EH (cell line): ENCODE measurements around the gene VPS37D.
"Not testable (repeated sequence)": the region's sequence is repeated elsewhere in the genome, so short reads cannot be mapped to it uniquely, and the experiment has no call there.

Source experiments
- DNase-seq: peaks from one replicate; pipeline ENCODE4 v3.0.0-alpha.2; 2015; ENCODE audit warnings: low read depth

The VPS37D gene, protein sequence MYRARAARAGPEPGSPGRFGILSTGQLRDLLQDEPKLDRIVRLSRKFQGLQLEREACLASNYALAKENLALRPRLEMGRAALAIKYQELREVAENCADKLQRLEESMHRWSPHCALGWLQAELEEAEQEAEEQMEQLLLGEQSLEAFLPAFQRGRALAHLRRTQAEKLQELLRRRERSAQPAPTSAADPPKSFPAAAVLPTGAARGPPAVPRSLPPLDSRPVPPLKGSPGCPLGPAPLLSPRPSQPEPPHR

DNA sequence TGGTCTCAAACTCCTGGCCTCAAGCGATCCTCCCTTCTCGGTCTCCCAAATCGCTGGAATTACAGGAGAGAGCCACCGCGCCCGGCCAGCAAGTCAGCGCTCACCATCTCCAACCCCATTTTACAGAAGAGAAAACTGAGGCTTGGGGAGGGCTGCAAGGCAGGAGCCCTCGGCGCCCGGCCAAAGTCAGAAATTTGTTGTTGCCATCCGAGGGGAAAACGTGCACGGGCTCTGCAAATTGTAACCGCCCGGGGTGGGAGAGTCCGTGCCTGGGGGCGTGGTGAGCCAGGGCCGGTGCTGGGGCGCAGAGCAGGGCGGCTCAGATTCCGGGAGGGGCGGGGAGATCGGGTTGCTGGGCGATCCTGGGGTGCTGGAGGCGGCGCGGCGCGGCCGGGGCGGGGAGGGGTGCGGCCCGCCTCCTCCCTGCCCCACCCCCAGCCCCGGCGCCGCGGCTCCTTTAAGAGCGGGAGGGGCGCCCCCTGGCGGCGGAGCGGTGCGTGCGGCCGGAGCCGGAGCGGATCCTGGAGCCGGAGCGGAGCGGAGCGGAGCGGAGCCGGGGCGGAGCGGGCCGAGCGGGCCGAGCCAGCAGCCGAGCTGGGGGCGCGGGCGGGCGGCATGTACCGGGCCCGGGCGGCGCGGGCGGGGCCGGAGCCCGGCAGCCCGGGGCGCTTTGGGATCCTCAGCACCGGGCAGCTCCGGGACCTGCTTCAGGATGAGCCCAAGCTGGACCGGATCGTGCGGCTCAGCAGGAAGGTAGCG lies at the start of gene VPS37D:
TSS of gene VPS37D (plus strand) at position 488 of the 759 bp plus-strand sequence. CDS start at position 616, 128 bp downstream.
- DNase-seq: peak; percentile 88

DNA sequence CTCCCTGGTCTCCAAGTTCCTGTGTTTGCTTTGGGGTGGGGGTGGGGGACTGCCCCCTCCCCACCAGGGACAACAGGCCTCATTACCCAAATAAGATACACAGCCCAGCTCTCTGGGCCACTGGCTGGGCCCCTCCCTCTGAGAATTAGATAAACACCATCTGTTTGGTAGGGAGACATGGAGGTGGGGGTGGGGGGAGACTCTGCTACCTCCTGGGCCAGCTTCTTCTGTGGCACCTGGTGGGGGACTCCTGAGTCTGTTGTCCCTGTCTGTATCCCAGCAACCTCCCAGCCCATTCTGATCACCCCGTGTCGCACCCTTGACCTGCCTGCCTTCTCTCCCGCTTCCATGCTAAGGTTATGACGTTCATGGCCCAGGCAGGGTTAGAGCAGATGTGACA lies 49.1 kb upstream of the VPS37D start:
- no peak for DNase-seq

DNA sequence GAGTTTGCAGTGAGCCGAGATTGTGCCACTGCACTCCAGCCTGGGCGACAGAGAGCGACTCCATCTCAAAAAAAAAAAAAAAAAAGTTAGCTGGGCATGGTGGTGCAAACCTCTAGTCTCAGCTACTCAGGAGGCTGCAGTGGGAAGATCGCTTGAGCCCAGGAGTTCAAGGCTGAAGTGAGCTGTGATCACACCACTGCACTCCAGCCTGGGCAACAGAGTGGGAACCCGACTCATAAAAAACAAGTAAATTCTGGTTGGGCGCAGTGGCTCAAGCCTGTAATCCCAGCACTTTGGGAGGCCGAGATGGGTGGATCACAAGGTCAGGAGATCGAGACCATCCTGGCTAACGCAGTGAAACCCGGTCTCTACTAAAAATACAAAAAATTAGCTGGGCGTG lies 48.2 kb upstream of the VPS37D start:
- DNase-seq: not testable (repeated sequence)

DNA sequence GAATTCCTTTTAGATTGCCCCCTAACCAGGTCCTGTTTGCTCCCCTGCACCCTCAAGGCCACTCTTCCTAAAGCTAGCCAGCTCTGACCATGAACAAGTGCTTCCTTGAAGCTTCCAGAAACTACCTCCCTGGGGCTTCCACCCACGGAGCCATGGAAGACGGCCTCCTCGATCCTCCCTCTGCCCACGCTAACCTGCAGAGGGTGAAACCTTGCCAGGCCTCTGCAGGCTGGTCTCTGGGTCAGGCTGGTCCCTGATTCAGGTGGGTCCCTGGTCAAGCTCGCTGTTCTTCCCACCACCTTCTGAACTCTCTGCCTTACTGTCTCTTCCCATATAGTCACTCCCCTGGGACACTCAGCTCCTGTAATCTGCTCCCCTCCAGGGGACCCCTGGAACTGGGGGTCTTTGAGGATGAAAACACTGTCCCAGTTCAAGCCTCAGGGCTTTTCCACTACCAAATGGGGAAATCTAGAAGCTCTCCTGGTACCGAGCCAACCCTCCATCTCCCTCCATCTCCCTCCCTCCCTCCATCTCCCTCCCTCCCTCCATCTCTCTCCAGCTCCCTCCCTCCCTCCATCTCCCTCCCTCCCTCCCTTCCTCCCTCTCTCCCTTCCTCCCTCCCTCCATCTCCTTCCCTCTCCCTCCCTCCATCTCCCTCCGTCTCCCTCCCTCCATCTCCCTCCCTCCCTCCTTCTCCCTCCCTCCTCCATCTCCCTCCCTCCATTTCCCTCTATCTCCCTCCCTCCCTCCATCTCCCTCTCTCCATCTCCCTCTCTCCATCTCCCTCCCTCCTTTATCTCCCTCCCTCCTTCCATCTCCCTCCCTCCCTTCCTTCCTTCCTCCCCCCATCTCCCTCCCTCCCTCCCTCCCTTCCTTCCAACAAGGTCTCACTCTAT lies 46.2 kb upstream of the VPS37D start:
- no peak for DNase-seq

DNA sequence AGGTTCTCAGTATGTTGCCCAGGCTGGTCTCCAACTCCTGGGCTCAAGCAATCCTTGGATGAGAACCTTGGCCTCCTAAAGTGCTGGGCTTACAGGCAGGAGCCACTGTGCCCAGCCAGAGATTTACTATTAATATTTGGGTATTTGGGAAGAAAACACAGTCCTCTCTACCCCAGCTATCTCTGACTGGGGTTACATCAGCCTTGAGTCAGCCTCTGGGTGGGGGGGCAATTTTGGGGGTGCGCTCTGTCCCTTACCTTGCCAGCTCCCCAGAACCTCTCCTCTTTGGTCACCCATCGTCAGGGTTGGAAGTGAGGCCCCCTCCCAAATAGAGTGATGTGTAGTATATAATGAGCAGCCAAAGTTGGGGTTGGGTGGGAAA lies 45.1 kb upstream of the VPS37D start:
- DNase-seq: no peak

DNA sequence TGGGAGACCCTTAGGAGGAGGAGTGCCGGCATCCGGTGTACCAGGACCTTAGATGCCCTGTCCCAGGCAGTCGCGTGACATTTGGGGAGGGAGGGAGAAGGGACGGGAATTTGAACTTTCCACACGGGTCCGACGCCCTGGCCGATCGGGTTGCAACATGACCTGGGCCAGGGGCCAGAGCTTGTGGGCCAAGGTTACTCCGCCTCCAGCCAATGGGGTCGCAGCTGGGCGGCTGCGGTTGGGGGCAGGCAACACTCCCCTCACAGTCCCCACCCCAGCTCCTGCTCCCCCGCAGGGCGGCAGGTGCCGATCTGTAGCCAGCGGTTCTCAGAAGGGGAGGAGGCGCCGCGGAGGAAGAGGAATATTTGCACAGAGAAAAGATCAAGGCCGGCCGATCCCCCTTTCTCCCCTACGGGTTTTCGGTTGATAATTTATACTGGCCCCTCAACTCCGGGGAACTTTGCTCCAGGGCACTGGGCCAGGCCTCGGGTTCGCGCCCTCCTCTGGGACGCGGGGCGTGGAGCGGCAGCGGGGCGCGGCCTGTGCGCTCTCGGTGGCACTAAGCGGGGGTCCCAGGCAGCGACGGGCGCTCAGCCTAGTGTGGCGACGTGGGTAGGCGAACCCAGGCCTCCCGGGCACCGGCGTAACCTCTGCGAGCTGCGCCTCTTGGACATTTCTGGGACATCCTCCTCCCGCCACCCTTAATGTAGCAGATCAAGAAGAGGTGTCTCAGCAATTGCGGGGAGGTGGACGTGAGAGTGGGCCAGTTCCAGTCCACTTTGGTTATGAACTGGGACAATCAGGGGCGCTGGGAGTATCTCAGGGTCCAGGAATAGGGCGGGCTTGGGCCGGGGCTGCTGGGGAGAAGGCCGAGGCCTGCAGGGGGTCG lies 44.5 kb upstream of the VPS37D start:
- no peak for DNase-seq

DNA sequence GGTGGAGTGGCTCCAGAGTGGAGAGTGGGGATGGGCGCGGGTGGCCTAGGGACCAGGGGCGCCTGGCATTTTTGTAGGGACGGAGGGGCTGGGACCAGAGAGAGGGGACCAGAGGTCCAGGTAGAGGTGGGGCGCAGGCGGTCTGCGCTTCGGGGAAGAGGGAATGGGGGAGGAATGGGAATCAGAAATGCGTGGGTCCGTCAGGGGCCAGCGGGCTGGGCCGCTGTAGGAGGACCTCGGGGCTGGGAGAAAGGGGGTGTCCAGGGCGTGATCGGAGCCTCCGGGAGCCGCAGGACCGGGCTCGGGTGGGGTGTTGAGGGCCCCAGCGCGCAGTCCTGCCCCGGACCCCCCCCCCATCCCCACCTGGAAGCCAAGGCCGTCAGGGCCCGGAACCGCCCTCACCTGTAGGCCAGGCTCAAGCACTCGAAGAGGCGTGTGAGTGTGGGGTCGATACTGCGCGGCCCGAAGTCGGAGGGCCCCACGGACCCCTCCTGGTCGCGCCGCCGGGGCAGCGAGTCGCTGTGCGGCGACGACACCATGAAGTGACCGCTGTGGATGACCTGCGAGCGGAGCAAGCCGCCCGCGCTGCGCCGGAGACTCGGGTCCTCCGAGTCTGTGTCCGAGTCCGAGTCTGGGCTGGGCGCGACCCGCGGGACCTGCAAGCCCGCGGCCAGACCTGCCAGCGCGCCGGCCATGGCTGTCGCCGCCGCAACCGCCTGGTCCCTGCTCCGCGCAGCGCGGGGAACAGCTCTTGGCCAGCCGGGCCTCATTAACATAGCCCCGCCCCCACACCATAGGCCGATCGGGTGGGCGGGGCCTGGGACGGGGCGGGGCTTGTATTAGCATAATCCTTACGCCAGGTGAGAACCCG lies 43.6 kb upstream of the VPS37D start, which contains the start of gene MLXIPL:
TSS of gene MLXIPL (minus strand) at position 725 of the 871 bp plus-strand sequence. CDS start at position 695, 30 bp downstream.
- peak; percentile 60 for DNase-seq

DNA sequence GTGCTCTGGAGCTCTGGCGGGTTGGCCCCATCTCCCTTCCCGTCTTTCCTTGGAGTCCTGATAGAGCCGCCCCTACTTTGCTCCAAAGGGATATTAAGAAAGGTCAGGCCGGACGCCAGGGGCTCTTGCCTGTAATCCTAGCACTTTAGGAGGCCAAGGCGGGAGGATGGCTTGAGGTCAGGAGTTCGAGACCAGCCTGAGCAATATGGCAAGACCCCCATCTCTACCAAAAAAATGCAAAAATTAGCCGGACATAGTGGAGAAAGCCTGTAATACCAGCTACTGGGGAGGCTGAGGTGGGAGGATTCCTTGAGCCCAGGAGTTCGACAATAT lies 43.0 kb upstream of the VPS37D start:
- DNase-seq: no peak

DNA sequence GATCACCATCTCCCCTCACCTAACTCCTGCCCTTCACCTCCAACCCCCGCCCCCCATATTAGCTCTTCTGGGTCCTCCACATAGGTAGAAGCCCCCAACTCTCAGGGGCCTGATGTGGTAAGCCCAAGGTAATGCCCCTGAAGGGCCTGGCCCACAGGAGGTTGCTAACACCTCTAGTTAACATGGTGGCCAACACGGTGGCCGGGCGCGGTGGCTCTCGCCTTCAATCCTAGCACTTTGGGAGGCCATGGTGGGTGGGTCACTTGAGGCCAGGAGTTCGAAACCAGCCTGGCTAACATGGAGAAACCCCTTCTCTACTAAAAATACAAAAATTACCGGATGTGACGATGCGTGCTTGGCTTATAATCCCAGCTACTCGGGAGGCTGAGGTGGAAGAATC lies 42.4 kb upstream of the VPS37D start:
- no peak for DNase-seq

DNA sequence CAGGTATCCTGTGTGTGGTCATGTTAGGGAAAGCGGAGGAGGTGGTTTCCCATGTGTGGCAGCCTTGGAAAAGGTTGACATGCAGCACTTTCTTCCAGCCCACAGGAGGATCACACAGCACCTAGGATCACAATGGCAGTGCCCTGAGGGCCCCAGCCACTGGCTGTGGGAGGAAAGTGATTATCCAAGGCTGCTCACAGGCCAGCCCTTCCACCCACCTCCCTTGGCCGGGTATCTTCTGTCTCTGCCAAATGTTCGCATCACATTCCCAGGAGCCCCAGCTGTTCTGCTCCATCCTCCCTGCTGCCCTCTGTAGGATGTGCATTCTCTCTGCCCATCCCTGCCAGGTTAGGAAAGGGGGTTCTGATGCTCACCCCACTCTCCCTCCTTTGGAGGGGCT lies 40.8 kb upstream of the VPS37D start:
- DNase-seq: no peak

DNA sequence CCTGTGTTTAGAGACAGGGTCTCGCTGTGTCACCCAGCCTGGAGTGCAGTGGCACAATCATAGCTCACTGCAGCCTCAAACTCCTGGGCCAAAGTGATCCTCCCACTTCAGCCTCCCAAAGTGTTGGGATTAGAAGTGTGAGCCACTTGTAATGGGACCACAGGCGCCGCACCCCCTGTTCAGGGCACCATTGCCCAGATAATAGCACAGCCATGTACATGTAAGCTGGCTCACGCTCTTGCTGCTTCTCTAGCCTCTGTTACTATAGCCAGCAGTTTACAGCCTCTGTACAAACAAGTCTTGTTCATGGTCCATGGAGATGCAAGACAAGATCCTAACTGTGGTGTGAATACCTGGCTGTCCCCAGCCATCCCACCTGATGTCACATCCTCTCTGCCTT lies 39.1 kb upstream of the VPS37D start:
- no peak for DNase-seq

DNA sequence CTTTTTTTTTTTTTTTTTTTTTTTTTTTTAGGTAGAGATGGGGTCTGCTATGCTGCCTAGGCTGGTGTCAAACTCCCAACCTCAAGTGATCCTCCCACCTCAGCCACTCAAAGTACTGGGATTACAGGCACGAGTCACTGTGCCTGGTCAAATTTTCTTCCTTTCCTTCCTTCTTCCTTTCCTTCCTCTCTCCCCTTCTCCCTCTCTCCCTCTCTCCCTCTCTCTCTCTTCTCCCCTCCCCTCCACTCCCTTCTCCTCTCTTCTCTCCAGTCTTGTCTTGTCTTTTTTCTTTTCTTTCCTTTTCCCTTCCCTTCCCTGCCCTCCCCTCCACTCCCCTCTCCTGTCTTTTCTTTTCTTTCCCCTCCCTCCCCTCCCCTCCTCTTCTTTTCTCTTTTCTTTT lies 36.1 kb upstream of the VPS37D start:
- DNase-seq: no peak

DNA sequence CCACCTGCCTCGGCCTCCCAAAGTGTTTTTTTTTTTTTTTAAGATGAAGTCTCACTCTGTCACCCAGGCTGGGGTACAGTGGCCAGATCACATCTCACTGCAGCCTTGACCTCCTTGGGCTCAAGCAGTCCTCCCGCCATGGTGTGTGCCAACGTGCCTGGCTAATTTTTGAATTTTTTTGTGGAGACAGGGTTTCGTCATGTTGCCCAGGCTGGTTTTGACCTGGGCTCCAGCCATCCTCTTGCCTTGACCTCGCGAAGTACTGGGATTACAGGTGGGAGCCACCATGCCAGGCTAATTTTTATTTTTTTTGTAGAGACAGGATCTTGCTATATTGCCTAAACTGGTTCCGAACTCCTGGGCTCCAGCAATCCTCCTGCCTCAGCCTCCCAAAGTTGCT lies 34.3 kb upstream of the VPS37D start:
- DNase-seq: no peak

DNA sequence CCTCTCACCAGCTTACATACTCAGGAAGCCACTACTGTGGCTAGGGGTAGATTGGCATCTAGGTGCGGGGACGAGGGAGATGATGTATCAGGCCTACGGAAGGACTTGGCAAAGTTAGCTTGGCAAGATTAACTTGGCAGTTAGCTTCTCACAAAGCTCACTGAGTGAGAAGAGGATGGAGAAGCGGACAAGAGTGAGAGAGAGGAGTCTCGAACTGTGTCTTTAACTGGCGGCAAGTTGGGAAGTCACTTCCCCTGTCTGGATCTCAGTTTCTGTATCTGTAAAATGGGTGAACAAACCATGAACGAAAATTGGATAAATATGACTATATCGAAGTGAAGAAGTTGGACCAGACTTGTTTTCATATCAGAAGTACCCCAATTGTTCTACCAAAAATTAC lies 33.8 kb upstream of the VPS37D start:
- no peak for DNase-seq

DNA sequence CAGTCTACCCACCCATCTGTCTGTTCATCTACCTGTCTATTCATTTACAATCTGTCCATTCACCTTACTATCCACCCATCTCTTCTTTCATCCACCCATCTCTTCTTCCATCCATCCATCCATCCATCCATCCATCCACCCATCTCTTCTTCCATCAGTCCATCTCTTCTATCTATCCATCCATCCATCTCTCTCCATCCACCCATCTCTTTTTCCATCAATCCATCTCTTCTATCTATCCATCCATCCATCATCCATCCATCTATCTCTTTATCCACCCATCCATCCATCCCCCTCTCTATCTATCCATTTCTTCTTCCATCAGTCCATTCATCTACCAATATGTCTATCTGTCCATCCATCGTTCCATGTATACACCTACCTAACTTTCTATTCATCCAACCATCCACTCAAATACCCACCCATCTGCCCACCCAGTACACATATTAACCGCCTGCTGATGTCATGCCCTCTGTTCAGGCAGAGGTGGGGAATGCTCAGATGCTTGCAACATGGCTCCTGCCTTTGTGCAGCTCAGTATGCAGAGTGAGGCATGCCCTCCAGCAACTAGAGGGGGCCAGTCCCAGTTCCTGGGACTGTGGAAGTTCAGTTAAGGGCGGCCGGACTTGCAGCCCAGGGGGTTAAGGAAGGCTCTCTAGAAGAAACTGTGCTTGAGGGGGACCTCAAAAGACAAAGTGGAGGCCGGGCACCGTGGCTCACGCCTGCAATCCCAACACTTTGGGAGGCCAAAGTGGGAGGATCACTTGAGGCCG lies 32.0 kb upstream of the VPS37D start:
- DNase-seq: no peak

DNA sequence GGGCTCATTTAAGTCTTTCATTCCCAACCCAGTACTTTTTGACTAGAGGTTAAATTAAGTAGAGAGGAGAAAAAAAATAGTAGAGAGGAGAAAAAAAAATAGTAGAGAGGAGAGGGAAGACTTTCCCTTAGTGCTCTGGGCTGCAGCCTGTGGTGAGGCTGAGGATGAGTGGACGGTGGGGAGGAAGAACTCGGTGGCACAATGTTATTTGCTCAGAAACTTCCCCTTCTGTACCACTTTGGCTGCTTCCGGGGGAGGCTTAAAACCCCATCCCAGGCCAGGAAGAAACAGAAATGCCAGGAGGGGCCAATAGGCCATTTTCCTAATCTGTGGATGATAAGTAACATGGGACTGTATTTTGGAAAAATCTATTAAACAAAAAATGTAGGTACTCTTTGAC lies 28.7 kb upstream of the VPS37D start:
- DNase-seq: no peak

DNA sequence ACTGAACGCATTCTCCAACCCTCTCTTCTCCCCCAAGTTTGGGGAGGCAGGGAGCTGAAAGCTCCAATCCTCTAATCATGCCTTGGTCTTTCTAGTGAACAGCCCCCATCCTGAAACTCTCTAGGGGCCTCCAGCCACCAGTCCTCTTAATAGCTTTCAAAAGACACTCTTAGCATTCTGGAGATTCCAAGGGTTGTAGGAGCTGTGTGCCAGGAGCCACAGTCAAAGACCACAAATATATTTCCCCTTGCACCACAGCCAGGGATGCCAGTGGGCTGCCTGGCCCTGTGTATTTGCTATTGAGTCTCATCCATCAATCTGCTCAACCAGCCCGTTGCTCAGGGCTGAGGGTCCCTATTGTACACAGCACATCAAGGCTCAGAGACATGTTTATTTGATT lies 24.8 kb upstream of the VPS37D start:
- DNase-seq: no peak

DNA sequence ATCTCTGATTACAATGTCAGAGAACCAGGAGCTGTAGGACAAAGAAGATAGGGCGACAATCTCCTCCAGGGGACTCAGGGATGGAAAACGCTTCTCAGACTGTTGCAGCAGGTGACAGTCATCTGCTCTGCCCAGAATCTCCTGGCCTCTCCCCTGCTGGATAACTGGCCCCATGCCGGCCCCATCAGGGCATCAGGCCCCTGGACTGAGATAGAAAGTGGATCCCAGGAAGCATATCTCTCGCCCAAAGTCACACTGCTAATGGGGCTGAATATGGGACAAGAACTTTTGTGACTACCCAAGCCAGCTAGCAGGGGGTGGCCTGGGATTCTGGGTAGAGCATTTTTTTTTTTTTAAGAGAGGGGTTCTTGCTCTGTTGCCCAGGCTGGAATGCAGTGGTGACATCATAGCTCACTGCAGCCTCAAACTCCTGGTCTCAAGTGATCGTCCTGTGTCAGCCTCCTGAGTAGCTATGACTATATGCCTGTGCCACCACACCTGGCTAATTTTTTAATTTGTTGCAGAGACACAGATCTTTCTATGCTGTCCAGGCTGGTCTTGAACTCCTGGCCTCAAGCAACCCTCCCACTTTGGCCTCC lies 22.8 kb upstream of the VPS37D start:
- peak; percentile 10 for DNase-seq

DNA sequence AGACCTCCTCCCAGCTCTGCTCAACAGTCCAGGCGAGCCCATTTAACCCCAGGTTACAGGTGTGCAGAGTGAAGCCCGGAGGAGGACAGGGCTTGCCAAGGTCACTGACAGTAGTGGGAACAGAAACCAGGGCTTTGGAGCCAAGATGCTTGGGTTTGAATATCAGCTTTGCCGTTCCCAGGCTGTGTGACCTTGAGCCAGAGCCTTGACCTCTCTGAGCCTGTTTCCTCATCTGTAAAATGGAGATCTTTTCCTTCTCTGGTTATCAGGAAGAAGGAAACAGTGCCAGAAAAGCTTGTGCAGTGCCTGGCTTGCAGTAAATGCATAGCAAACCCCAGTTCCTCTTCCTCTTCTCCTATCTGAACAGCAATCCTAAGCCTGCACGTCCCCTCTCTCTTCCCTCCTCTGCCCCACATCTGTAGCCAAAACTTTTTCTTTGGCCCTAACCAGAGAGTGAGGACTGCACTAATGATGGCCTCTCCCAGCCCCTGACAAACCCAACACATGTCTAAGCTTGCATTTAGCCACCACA lies 21.9 kb upstream of the VPS37D start:
- no peak for DNase-seq
